ENCODE results near the gene KCTD14. TPM values are rescaled to one million over a fixed set of nuclear protein-coding genes. Genes with fewer than 3 reads are reported as not detected.
"Not testable (repeated sequence)": the region's sequence is repeated elsewhere in the genome, so short reads cannot be mapped to it uniquely, and the experiment has no call there.

Gene KCTD14
- polyA plus RNA-seq, 3 donors, result 1.2 to 17.9 (median 3.4) TPM

DNA sequence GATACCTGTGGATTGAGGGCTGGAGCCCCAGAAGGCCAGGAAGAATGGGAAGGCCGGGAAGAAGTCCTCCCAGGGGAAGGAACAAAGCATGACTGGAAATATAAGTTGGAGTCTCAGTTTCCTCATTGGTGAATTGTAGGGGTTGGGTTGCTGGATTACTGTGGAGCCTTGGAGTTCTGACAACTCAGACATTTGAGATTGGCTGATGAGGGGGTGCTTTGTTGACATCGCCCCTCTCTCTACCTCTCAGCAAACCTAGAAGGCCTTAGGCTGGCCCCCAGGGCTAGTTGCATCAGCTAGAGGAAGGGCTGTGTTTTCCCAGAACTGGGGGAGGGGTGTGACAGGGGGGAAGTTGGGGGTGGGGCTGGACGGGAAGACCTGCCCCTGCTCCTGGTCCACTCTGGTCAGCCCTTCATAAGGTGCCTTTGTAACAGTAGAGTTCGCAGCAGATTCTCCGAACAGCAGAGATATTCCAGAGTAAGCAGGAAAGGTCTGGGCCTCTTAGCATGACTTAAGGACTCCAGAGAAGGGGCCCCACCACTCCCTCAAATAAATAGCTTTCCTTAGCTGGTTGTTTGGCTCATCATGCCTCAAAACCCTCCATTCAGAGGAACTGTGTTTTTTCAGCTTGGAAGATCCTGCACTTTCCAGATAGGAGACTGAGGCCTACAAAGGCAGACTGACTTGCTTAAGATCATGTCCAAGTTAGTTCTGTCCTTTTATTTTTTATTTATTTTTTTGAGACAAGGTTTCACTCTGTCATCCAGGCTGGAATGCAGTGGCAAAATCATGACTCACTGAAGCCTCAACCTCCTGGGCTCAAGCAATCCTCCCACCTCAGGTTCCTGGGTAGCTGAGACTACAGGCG, 28.1 kb upstream of the KCTD14 start:
- 75 to 83% (median 78%) methylated on average over 6 of the region's 6 CpGs for WGBS, 3 donors
- H3K27ac ChIP-seq (ENCODE audit: low read depth, low read length), result no peak overlapping the region

DNA sequence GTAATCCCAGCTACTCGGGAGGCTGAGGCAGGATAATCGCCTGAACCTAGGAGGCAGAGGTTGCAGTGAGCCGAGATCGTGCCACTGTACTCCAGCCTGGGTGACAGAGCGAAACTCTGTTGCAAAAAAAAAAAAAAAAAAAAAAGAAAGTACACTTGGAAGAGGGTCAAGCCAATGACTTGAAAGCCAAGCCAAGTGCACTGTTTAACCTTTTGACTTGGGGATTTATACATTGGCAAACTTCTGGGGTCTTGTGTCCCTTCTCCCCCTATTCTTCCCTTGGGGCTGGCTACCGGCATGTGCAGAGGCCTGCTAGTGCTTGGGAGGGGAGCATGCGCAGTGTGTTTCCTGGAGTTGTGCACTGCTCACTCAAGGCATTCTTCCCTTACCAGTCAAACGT, 26.3 kb upstream of the KCTD14 start:
- H3K27ac ChIP-seq (ENCODE audit: low read depth, low read length), result no peak overlapping the region
- 72 to 81% (median 77%) methylated on average over 7 to 8 of the region's 8 CpGs for WGBS, 3 donors

DNA sequence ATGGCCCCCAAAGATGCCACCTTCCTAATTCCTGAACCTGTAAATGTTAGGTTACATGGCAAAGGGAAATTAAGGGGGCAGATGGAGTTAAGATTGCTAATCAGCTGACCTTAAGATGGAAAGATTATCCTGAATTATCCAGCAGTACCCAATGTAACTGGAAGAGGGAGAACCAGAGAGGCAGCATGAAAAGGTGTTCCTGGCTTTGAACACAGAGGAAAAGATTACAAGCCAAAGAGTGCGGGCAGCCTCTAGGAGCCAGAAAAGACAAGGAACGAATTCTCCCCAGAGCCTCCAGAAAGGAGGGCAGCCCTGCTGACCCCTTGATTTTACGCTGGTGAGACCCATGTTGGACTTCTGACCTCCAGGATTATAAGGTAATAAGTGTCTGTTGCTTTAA, 25.5 kb upstream of the KCTD14 start:
- WGBS, 3 donors, result 84 to 96% (median 84%) methylated on average over 3 of the region's 3 CpGs
- H3K27ac ChIP-seq (ENCODE audit: low read depth, low read length), result no peak overlapping the region

DNA sequence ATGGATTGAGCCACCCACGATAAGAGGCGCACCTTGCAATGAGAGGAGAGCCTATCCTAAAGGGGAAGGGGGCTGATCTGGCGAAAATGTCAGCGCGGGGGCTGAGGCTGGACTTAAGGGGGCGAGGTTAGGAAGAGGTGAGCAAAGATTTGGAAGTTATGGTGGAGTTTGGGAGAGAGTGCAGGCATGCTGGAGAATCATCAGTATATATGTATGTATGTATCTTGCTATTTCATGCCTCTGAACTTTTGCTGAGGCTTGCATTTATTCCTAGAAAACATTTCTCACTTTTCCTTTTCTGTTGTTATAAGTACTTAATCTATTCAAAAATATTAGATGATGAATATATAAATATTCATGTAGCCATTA, 23.4 kb upstream of the KCTD14 start:
- no peak overlapping the region for H3K27ac ChIP-seq (ENCODE audit: low read depth, low read length)
- 17 to 38% (median 25%) methylated on average over 6 of the region's 6 CpGs for WGBS, 3 donors

DNA sequence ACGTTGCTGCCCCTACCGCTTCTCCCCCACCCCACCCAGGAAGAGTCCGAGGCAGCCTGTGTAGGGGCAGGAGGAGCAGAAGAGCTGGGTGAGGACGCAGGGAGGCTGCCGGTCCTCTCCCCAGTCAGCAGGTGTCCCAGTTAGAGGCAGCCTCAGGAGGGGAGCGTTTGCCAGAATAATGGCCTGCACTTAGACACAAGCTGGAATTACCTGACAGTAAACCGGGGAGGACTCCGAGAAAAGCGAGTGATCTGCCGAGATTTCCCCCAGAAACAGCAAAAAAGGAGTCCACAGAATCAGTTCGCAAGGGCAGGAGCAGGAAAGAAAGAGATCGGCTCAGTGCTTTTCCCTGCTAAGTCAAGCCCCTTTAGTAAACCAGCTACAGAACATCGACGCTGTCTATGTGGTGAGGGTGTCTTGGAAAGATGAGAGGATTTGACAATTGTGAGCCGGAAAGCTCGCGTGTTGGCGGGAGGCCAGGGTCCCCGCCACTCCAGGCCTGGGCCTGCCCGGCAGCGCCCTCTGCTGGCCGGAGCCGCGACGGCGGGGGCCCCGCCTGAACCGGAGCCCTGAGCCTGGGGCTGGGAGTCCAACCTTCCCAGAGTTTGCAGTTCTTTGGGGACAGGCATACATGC, 22.9 kb upstream of the KCTD14 start:
- 5 to 6% (median 5%) methylated on average over 28 of the region's 28 CpGs for WGBS, 3 donors
- H3K27ac ChIP-seq (ENCODE audit: low read depth, low read length), result no peak overlapping the region

DNA sequence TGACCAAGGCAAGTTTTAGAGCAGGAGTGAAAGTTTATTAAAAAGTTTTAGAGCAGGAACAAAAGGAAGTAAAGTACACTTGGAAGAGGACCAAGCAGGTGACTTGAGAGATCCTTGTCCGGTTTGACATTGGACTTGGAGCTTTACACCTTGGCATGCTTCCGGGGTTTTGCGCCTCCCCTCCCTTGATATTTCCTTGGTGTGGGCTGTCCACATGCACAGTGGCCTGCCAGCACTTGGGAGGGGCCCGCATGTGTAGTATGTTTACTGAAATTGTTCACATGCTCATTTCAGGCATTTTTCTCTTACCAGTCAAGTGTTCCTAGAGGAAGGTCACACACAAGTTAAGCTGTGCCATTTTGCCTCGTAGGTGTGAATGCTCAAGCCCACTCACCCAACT, 21.6 kb upstream of the KCTD14 start:
- no peak overlapping the region for H3K27ac ChIP-seq (ENCODE audit: low read depth, low read length)
- WGBS, 3 donors, result 33 to 91% (median 70%) methylated on average over 5 of the region's 5 CpGs

DNA sequence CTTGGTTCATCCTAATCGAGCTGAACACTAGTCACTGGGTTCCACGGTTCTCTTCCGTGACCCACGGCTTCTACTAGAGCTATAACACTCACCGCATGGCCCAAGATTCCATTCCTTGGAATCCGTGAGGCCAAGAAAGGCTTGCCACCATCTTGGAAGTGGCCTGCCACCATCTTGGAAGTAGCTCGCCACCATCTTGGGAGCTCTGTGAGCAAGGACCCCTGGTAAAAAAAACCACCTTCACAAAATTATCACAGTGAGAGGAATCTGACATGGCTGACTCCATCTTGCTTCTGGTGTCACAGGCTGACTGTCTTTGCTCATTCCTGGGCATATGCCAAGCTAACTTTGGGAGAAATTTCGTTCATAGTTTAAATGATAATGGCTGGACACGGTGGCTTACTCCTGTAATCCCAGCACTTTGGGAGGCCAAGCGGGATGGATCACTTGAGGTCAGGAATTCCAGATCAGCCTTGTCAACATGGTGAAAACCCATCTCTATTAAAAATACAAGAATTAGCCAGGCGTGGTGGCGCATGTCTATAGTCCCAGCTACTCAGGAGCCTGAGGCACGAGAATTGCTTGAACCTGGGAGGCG, 18.9 kb upstream of the KCTD14 start:
- no peak overlapping the region for H3K27ac ChIP-seq (ENCODE audit: low read depth, low read length)
- 95 to 96% (median 96%) methylated on average over 14 of the region's 14 CpGs for WGBS, 3 donors

DNA sequence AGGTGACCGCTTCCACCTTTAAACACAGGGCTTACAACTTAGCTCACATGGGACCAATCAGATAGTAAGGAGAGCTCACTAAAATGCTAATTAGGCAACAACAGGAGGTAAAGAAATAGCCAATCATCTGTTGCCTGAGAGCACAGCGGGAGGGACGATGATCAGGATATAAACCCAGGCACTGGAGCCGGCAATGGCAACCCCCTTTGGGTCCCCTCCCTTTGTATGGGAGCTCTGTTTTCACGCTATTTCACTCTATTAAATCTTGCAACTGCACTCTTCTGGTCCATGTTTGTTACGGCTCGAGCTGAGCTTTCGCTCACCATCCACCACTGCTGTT, 18.3 kb upstream of the KCTD14 start:
- H3K27ac ChIP-seq (ENCODE audit: low read depth, low read length), result not testable (repeated sequence)
- 96 to 97% (median 96%) methylated on average over 8 of the region's 8 CpGs for WGBS, 3 donors

DNA sequence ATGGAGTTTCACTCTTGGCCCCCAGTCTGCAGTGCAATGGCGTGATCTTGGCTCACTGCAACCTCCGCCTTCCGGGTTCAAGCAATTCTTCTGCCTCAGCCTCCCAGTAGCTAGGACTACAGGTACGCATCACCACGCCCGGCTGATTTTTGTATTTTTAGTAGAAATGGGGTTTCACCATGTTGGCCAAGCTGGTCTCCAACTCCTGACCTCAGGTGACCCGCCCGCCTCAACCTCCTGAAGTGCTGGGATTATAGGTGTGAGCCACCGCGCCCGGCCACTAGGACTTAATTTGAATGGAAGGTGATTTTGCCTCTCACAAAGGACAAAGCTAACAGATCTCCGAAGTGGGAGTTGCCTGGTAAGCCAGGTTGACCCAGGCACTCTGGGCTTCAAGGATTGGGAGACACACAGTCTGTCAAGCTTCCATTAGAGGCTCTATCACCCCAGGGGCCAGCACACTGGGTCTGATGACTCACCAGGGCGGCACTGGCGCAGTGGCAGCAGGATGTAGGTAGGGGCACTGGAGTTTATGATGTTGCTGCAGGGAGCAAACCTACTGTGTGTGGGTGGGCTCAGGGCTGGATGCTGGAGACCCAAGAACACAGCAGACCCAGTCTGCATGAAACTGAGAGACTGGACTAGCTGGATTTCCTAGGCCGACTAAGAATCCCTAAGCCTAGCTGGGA, 17.8 kb upstream of the KCTD14 start:
- no peak overlapping the region for H3K27ac ChIP-seq (ENCODE audit: low read depth, low read length)

DNA sequence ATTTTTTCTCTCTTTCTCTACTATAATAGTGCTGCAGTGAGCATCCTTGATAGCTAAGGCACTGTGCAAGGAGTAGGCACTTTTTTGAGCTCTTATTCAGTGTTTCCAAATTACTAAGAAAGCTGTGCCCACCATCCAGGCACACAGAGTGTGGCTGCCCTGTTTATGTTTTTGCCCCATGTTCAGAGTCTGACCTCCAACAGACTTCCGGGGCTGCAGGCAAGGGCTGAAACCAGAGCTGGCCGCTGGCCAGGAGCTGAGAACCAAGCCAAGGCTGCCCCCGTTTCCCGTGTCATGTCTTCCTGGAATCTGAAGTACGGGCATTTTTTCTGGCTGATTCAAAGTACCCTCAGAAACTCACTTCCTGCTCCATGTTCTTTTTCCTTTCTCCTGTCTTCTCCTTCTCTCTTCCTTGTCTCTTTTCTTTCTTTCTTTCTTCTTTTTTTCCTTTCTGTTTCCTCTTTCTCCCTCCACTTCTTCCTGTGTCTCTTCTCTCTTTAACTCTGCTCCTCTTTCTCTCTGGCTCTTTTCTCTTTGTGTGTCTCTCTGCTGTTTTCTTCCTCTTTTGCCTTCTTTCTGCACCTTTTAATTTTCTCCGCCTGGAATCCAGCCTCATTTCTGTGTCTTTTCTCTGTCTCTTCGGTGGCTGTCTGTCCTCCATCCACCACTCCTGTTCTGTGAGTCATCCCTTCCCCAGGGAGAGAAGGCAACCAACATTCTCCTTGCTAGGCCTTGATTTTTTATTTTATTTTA, 17.0 kb upstream of the KCTD14 start:
- 15 to 23% (median 15%) methylated on average over 7 of the region's 7 CpGs for WGBS, 3 donors
- no peak overlapping the region for H3K27ac ChIP-seq (ENCODE audit: low read depth, low read length)

More for the DNA sequence above, 17.8 kb upstream of the KCTD14 start:
- 88 to 94% (median 93%) methylated on average over 15 of the region's 15 CpGs for WGBS, 3 donors

DNA sequence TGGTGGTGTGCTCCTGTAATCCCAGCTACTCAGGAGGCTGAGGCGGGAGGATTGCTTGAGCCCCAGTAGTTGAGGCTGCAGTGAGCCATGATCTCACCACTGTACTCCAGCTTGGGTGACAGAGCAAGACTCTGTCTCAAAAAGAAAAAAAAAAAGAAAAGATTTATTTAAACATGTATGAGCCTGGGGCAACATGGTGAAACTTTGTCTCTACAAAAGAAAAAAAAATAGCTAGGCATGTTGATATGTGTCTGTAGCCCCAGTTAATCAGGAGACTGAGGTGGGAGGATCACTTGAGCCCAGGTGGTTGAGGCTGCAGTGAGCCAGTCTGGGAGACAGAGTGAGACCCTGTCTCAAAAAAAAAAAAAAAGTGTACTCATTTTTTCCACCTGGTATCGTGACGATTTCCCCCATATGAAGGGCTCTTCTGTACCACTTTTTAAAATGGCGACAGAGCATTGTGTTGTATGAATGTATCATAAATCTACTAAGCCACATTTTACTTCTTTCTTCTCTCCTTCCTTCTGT, 16.4 kb upstream of the KCTD14 start:
- no peak overlapping the region for H3K27ac ChIP-seq (ENCODE audit: low read depth, low read length)
- WGBS, 3 donors, result 62 to 87% (median 86%) methylated on average over 4 of the region's 4 CpGs

DNA sequence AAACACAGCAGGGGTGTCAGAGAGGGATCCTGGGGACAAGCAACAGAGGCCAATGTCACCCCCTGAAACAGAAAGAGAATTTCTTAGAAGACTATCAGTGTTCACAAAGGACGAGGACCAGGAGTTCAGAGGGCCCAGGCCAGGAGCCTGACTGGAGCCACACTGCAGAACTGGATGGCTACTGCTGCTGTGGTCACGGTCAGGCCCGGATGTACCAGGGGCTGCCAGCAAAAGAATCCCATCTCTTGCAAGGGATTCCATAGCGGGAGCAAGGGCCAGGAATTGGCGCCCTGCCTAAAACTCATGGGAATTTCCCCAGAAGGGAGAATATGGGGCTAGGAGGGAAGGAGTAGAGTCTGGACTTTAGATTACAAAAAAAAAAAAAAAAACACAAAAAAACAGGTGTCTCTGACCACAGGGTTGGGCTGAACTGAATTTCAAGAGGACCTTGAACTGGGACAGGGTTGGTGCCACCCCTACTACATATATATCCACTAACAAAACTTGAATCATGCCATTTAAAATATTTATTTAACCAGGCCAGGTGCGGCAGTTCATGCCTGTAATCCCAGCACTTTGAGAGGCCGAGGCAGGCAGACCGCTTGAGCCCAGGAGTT, 15.7 kb upstream of the KCTD14 start:
- H3K27ac ChIP-seq (ENCODE audit: low read depth, low read length), result no peak overlapping the region
- WGBS, 3 donors, result 47 to 83% (median 81%) methylated on average over 8 of the region's 8 CpGs

DNA sequence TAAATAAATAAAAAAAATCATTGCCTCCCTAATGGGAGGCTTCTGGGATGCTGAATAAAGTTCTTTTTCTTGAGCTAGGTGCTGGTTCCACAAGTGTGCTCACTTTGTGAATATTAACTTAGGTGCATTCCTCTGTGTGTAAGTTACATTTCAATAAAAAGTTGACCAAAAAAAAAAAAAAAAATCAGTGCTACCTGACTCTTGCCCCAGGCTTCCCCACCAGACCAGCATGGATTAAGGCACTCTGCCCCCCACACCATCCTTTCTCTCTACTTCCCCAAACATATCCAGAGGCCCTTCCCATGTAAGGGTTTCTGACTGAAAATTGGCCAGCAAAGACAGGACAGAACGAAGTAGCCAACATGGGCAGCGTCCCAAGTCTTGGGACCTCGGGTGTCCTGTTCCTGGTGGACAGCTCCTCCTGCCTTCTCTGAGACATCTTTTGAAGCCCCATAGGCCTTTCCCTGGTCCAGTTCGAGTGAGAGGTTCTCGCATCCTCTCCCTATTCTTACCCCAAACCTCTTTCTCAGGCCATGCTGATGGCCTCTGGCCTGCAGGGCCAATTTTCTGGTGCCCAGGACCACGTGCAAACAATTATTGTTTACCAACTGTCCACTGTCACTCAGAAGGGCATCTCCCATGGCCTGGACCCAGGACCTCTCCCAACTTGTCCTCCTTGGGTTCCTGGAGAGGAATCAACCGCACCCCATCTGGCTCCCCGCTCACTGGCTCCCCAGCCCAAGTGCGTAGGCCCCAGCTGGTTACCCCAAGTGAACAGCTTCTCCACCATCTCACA, 14.9 kb upstream of the KCTD14 start:
- no peak overlapping the region for H3K27ac ChIP-seq (ENCODE audit: low read depth, low read length)
- WGBS, 3 donors, result 64 to 86% (median 83%) methylated on average over 9 of the region's 9 CpGs

DNA sequence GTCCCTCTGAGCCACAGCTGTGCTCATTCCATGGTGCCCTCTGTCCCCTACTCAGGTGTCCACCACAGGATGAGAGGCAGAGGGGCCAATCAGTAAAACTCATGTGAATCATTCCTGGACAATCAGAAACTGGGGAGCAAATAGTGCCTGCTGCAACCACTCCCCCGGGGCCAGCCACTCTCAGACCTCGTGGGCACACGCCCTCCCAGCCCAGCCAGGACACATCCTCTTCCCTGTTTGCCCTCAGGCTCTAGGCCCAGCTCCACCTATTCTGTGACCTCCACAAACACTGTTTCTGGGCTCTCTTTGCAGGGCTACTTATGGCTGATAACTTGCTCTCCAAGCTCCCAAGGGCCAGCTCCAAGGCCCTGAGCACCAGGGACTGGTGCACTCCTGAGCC, 14.0 kb upstream of the KCTD14 start:
- no peak overlapping the region for H3K27ac ChIP-seq (ENCODE audit: low read depth, low read length)
- WGBS, 3 donors, result 25 to 59% (median 43%) methylated on average over 3 of the region's 3 CpGs

DNA sequence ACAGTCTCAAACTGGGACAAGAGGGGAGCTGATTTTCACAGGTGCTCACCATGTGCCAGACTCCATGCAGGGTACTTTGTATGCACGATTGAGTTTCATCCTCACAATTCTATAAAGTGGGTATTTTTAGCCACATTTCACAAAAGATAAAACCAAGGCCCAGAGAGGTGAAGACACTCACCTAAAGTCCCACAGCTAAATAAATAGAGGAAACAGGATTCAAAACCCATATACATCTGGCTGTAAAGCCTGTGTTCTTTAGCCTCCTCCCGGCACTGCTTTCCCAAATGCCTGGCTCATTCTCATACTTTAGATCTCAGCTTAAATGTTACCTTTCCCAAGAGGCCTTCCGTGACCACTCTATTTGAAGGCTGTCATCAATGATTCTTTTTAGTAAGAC, 13.2 kb upstream of the KCTD14 start:
- 71 to 88% (median 86%) methylated on average over 3 of the region's 3 CpGs for WGBS, 3 donors
- no peak overlapping the region for H3K27ac ChIP-seq (ENCODE audit: low read depth, low read length)

DNA sequence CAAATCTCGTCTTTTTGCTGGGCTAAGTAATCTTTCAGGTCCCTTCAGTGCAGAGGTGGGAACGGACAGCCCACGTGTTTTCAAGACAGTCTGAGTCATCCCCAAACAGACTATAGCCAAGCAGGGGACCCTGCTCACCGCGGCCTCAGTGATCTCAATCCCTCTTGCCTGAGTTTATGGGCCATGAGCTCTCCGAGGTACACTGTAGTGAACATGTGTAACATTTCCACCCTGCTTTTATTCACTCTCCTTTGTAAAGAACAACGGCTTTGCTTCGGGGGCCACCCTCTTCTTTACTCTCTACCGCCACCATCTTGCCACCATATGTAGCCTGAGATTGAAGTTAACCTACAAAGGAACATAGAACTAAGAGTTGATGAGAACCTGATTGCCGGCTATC, 11.5 kb upstream of the KCTD14 start:
- WGBS, 3 donors, result 69 to 87% (median 79%) methylated on average over 10 of the region's 10 CpGs
- no peak overlapping the region for H3K27ac ChIP-seq (ENCODE audit: low read depth, low read length)

DNA sequence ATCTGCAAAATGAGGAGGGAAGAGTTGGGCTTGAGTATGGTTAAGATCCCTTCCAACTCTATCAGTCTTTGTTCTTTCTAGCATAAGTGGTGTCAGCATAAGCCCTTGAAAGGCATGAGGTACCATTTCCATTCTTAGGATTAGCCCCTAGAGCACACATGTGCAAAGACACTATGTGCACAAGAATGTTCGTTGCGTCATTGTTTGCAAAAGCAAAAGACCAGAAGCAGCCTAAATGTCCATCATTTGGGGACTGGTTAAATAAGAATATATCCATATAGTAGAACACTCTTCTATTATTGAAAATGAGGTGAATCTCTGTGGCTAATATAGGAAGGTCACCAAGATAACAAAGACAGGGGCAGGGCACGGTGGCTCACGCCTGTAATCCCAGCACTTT, 10.0 kb upstream of the KCTD14 start:
- WGBS, 3 donors, result 31 to 79% (median 65%) methylated on average over 4 of the region's 4 CpGs
- no peak overlapping the region for H3K27ac ChIP-seq (ENCODE audit: low read depth, low read length)

Measured in adipose tissue (tissue), 3 donors.